Measurements from ENCODE around the gene DEPDC4. TPM values are rescaled to one million over a fixed set of nuclear protein-coding genes. Genes with fewer than 3 reads are reported as not detected.

The DEPDC4 gene
- total RNA-seq, 1 experiment from 2014 or later = 1.9 TPM

GRCh38 chr12:100219328-100220109 lies 47.4 kb downstream of the DEPDC4 start:
- H3K36me3 ChIP-seq (ENCODE audit: insufficient read depth, low read length) = peaks cover 43% of the 10 kb centered on the region; the same call in 1 of the 2 replicates
- no peaks in the 10 kb centered on the region for H3K9me3 ChIP-seq (ENCODE audit: low read length)
- no peak overlapping the region for H2AFZ ChIP-seq (ENCODE audit: low read length)
- H3K4me3 ChIP-seq (ENCODE audit: low read length) = no peak overlapping the region
- no peak overlapping the region for H3K4me2 ChIP-seq (ENCODE audit: low read depth, low read length, poor library complexity, severe bottlenecking)
- no peak overlapping the region for H3K27ac ChIP-seq (ENCODE audit: low read length)
- no peak overlapping the region for H3K9ac ChIP-seq (ENCODE audit: low read length)
- DNase-seq = no peak
- no peaks in the 10 kb centered on the region for H3K9me2 ChIP-seq (replicated peaks; ENCODE audit: insufficient read depth, low read length)
- H3K79me2 ChIP-seq (ENCODE audit: low read length) = peaks cover 4% of the 10 kb centered on the region; the same call in 1 of the 2 replicates
- no peaks in the 10 kb centered on the region for H4K20me1 ChIP-seq (ENCODE audit: insufficient read depth, low read depth, low read length)
- no peaks in the 10 kb centered on the region for H3K4me1 ChIP-seq (ENCODE audit: low read length)
- no peaks in the 10 kb centered on the region for H3K27me3 ChIP-seq (ENCODE audit: low read length)

- Histone ChIP-seq H3K9ac (ENCODE audit: low read length) (no peak overlapping the region), H3K4me3 (ENCODE audit: low read length) (no peak overlapping the region), H3K9me3 (ENCODE audit: low read length) (no peaks in the 10 kb centered on the region), H3K79me2 (ENCODE audit: low read length) (peaks cover 4% of the 10 kb centered on the region; the same call in 1 of the 2 replicates), H3K27me3 (ENCODE audit: low read length) (no peaks in the 10 kb centered on the region), H3K9me2 (replicated peaks; ENCODE audit: insufficient read depth, low read length) (no peaks in the 10 kb centered on the region), H4K20me1 (ENCODE audit: insufficient read depth, low read depth, low read length) (no peaks in the 10 kb centered on the region), H2AFZ (ENCODE audit: low read length) (no peak overlapping the region), H3K4me1 (ENCODE audit: low read length) (no peaks in the 10 kb centered on the region), H3K36me3 (ENCODE audit: insufficient read depth, low read length) (peaks cover 55% of the 10 kb centered on the region), H3K4me2 (ENCODE audit: low read depth, low read length, poor library complexity, severe bottlenecking) (no peak overlapping the region), H3K27ac (ENCODE audit: low read length) (no peak overlapping the region)
- no peak for DNase-seq
Observed at GRCh38 chr12:100216337-100216736, 50.5 kb downstream of the DEPDC4 start.

- H3K4me2 ChIP-seq (ENCODE audit: low read depth, low read length, poor library complexity, severe bottlenecking) = no peak overlapping the region
- no peaks in the 10 kb centered on the region for H3K9me2 ChIP-seq (replicated peaks; ENCODE audit: insufficient read depth, low read length)
- H3K36me3 ChIP-seq (ENCODE audit: insufficient read depth, low read length) = peaks cover 48% of the 10 kb centered on the region
- no peaks in the 10 kb centered on the region for H3K27me3 ChIP-seq (ENCODE audit: low read length)
- H3K4me3 ChIP-seq (ENCODE audit: low read length) = no peak overlapping the region
- DNase-seq = no peak
- H3K4me1 ChIP-seq (ENCODE audit: low read length) = no peaks in the 10 kb centered on the region
- H4K20me1 ChIP-seq (ENCODE audit: insufficient read depth, low read depth, low read length) = no peaks in the 10 kb centered on the region
- no peaks in the 10 kb centered on the region for H3K9me3 ChIP-seq (ENCODE audit: low read length)
- H2AFZ ChIP-seq (ENCODE audit: low read length) = no peak overlapping the region
- H3K27ac ChIP-seq (ENCODE audit: low read length) = no peak overlapping the region
- H3K79me2 ChIP-seq (ENCODE audit: low read length) = peaks cover 4% of the 10 kb centered on the region; the same call in 1 of the 2 replicates
- H3K9ac ChIP-seq (ENCODE audit: low read length) = no peak overlapping the region
Observed at GRCh38 chr12:100215209-100215608, 51.7 kb downstream of the DEPDC4 start.

- Histone ChIP-seq H3K36me3 (ENCODE audit: insufficient read depth, low read length) (peaks cover 48% of the 10 kb centered on the region), H2AFZ (ENCODE audit: low read length) (no peak overlapping the region), H3K27ac (ENCODE audit: low read length) (no peak overlapping the region), H3K4me1 (ENCODE audit: low read length) (no peaks in the 10 kb centered on the region), H3K9me2 (replicated peaks; ENCODE audit: insufficient read depth, low read length) (no peaks in the 10 kb centered on the region), H3K9me3 (ENCODE audit: low read length) (no peaks in the 10 kb centered on the region), H3K9ac (ENCODE audit: low read length) (no peak overlapping the region), H3K4me2 (ENCODE audit: low read depth, low read length, poor library complexity, severe bottlenecking) (no peak overlapping the region), H4K20me1 (ENCODE audit: insufficient read depth, low read depth, low read length) (no peaks in the 10 kb centered on the region), H3K79me2 (ENCODE audit: low read length) (peaks cover 5% of the 10 kb centered on the region), H3K4me3 (ENCODE audit: low read length) (no peak overlapping the region), H3K27me3 (ENCODE audit: low read length) (no peaks in the 10 kb centered on the region)
- DNase-seq = no peak
Observed at GRCh38 chr12:100214518-100214917, 52.4 kb downstream of the DEPDC4 start.

- Histone ChIP-seq H3K9me3 (ENCODE audit: low read length) (no peaks in the 10 kb centered on the region), H3K27me3 (ENCODE audit: low read length) (no peaks in the 10 kb centered on the region), H2AFZ (ENCODE audit: low read length) (no peak overlapping the region), H4K20me1 (ENCODE audit: insufficient read depth, low read depth, low read length) (no peaks in the 10 kb centered on the region), H3K36me3 (ENCODE audit: insufficient read depth, low read length) (peaks cover 50% of the 10 kb centered on the region), H3K9me2 (replicated peaks; ENCODE audit: insufficient read depth, low read length) (no peaks in the 10 kb centered on the region), H3K4me1 (ENCODE audit: low read length) (no peaks in the 10 kb centered on the region), H3K4me2 (ENCODE audit: low read depth, low read length, poor library complexity, severe bottlenecking) (no peak overlapping the region), H3K9ac (ENCODE audit: low read length) (no peak overlapping the region), H3K27ac (ENCODE audit: low read length) (no peak overlapping the region), H3K79me2 (ENCODE audit: low read length) (peaks cover 9% of the 10 kb centered on the region), H3K4me3 (ENCODE audit: low read length) (no peak overlapping the region)
- DNase-seq = no peak
Observed at GRCh38 chr12:100213016-100213891, 53.6 kb downstream of the DEPDC4 start.

- no peak overlapping the region for H3K4me3 ChIP-seq (ENCODE audit: low read length)
- H2AFZ ChIP-seq (ENCODE audit: low read length) = no peak overlapping the region
- H3K27me3 ChIP-seq (ENCODE audit: low read length) = no peaks in the 10 kb centered on the region
- no peak for DNase-seq
- peaks cover 9% of the 10 kb centered on the region for H3K79me2 ChIP-seq (ENCODE audit: low read length)
- no peaks in the 10 kb centered on the region for H3K4me1 ChIP-seq (ENCODE audit: low read length)
- peaks cover 47% of the 10 kb centered on the region for H3K36me3 ChIP-seq (ENCODE audit: insufficient read depth, low read length)
- no peaks in the 10 kb centered on the region for H3K9me2 ChIP-seq (replicated peaks; ENCODE audit: insufficient read depth, low read length)
- H4K20me1 ChIP-seq (ENCODE audit: insufficient read depth, low read depth, low read length) = no peaks in the 10 kb centered on the region
- no peak overlapping the region for H3K27ac ChIP-seq (ENCODE audit: low read length)
- H3K9me3 ChIP-seq (ENCODE audit: low read length) = no peaks in the 10 kb centered on the region
- no peak overlapping the region for H3K9ac ChIP-seq (ENCODE audit: low read length)
- no peak overlapping the region for H3K4me2 ChIP-seq (ENCODE audit: low read depth, low read length, poor library complexity, severe bottlenecking)
Observed at GRCh38 chr12:100211698-100212097, 55.2 kb downstream of the DEPDC4 start.

GRCh38 chr12:100208834-100209233 lies 58.0 kb downstream of the DEPDC4 start:
- H2AFZ ChIP-seq (ENCODE audit: low read length) = no peak overlapping the region
- H3K4me1 ChIP-seq (ENCODE audit: low read length) = no peaks in the 10 kb centered on the region
- H3K36me3 ChIP-seq (ENCODE audit: insufficient read depth, low read length) = peaks cover 43% of the 10 kb centered on the region
- no peak for DNase-seq
- no peaks in the 10 kb centered on the region for H3K9me2 ChIP-seq (replicated peaks; ENCODE audit: insufficient read depth, low read length)
- H4K20me1 ChIP-seq (ENCODE audit: insufficient read depth, low read depth, low read length) = no peaks in the 10 kb centered on the region
- H3K4me3 ChIP-seq (ENCODE audit: low read length) = no peak overlapping the region
- H3K27ac ChIP-seq (ENCODE audit: low read length) = no peak overlapping the region
- H3K9me3 ChIP-seq (ENCODE audit: low read length) = no peaks in the 10 kb centered on the region
- no peak overlapping the region for H3K4me2 ChIP-seq (ENCODE audit: low read depth, low read length, poor library complexity, severe bottlenecking)
- H3K27me3 ChIP-seq (ENCODE audit: low read length) = no peaks in the 10 kb centered on the region
- peaks cover 19% of the 10 kb centered on the region for H3K79me2 ChIP-seq (ENCODE audit: low read length)
- H3K9ac ChIP-seq (ENCODE audit: low read length) = no peak overlapping the region

GRCh38 chr12:100207311-100207710 lies 59.6 kb downstream of the DEPDC4 start:
- Histone ChIP-seq H3K9me2 (replicated peaks; ENCODE audit: insufficient read depth, low read length) (no peaks in the 10 kb centered on the region), H3K9ac (ENCODE audit: low read length) (no peak overlapping the region), H3K4me3 (ENCODE audit: low read length) (no peak overlapping the region), H3K36me3 (ENCODE audit: insufficient read depth, low read length) (peaks cover 34% of the 10 kb centered on the region; the same call in 1 of the 2 replicates), H3K4me1 (ENCODE audit: low read length) (peaks cover 3% of the 10 kb centered on the region), H3K27me3 (ENCODE audit: low read length) (no peaks in the 10 kb centered on the region), H3K79me2 (ENCODE audit: low read length) (peaks cover 31% of the 10 kb centered on the region), H3K9me3 (ENCODE audit: low read length) (no peaks in the 10 kb centered on the region), H2AFZ (ENCODE audit: low read length) (no peak overlapping the region), H3K4me2 (ENCODE audit: low read depth, low read length, poor library complexity, severe bottlenecking) (no peak overlapping the region), H3K27ac (ENCODE audit: low read length) (no peak overlapping the region), H4K20me1 (ENCODE audit: insufficient read depth, low read depth, low read length) (no peaks in the 10 kb centered on the region)
- no peak for DNase-seq

Measured in Karpas-422 (cell line).